OCI-LY3 (cell line): Measurements from ENCODE around the gene MAD1L1.

Source experiments
- EZH2phosphoT487 ChIP-seq: fragments of 200-600 bp; shearing (Covaris generic); IDR thresholded peaks from 2 replicates; pipeline ENCODE4 v1.6.1; 2018; ENCODE audit warnings: antibody characterized with exemption, mixed run types, low read depth
- TF ChIP-seq, protein P1 (sequence below): fragments of 200-600, 300-600 bp; sonication (generic); IDR thresholded peaks from 2 replicates; pipeline ENCODE4 v1.5.1; 2014; ENCODE audit warnings: antibody characterized with exemption, low read length, low read depth

DNA sequence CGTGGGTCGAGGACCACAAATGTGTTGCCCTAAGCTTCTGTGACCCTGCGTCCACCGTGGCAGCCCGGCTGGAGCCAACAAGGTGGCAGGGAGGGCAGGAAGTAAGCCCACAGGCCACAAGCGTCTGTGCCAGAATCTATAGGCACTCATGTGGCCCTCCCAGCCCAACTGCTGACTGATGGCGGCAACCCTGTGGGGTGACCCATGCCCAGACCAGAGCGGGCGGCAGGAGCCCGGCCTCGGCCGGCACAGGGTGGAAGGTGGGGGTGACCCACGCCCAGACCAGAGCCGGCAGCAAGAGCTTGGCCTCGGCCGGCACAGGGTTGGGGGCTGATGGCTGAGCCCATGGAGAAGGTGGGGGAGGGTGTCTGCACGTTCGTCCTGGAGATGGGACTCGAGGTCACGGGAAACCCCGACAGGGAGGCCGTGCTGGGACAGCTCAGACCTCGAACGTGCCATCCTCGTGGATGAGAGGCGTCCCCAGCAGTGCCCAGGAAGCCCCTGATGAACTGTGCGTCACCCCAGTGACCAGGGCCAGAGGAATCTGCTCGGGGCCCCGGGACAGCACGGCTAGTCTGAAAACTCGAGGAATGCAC lies 381.7 kb downstream of the MAD1L1 start:
- TF ChIP-seq, protein P1, sequence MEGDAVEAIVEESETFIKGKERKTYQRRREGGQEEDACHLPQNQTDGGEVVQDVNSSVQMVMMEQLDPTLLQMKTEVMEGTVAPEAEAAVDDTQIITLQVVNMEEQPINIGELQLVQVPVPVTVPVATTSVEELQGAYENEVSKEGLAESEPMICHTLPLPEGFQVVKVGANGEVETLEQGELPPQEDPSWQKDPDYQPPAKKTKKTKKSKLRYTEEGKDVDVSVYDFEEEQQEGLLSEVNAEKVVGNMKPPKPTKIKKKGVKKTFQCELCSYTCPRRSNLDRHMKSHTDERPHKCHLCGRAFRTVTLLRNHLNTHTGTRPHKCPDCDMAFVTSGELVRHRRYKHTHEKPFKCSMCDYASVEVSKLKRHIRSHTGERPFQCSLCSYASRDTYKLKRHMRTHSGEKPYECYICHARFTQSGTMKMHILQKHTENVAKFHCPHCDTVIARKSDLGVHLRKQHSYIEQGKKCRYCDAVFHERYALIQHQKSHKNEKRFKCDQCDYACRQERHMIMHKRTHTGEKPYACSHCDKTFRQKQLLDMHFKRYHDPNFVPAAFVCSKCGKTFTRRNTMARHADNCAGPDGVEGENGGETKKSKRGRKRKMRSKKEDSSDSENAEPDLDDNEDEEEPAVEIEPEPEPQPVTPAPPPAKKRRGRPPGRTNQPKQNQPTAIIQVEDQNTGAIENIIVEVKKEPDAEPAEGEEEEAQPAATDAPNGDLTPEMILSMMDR, result no peak
- no peak for TF ChIP-seq EZH2phosphoT487
